Tibial artery (tissue), 4 donors: ENCODE results near the gene ARHGAP45.

Experiments used
- DNase-seq, 2 donors: peaks; one replicate each; pipeline ENCODE4 v3.0.0-alpha.2; 2019
- H3K27ac ChIP-seq, 2 donors: fragments of 200-600 bp; sonication (generic) in 1 of 2; 1 replicate in 1 of 2; 2 replicates in 1 of 2; pipeline ENCODE4 v1.5.1; 2018 to 2019; ENCODE audit warnings: mild to moderate bottlenecking in 1 of 2
- H3K27me3 ChIP-seq, 2 donors: fragments of 200-600 bp; sonication (generic) in 1 of 2; one replicate each; pipeline versions ENCODE4 v1.5.1 to v1.6.0; 2016 to 2019
- H3K36me3 ChIP-seq, 3 donors: fragments of 200-600 bp; sonication (generic) in 2 of 3; one replicate each; pipeline ENCODE4 v1.5.1; 2016 to 2019; ENCODE audit warnings: mild to moderate bottlenecking in 2 of 3
- H3K4me1 ChIP-seq, 4 donors: fragments of 200-600 bp; sonication (generic) in 2 of 4; 1 replicate in 3 of 4; 2 replicates in 1 of 4; pipeline ENCODE4 v1.5.1; 2016 to 2019
- H3K4me3 ChIP-seq, 2 donors: fragments of 200-600 bp; sonication (generic) in 1 of 2; 1 replicate in 1 of 2; 2 replicates in 1 of 2; pipeline ENCODE4 v1.5.1; 2018 to 2019; ENCODE audit warnings: mild to moderate bottlenecking in 2 of 2
- H3K9me3 ChIP-seq, 3 donors: fragments of 200-600 bp; sonication (generic) in 1 of 3; one replicate each; pipeline ENCODE4 v1.5.1; 2016 to 2019
- intact Hi-C: fragments of 100-400 bp; cut with DNase I; formaldehyde crosslinking; loops from one replicate; pipeline ENCODE4 v1.15.0; 2023; ENCODE audit warnings: low total_unique reads
- TF ChIP-seq, protein P1 (sequence below), 2 experiments: fragments of 200-600 bp in 1 of 2; fragments of 450-650 bp in 1 of 2; IDR thresholded peaks; one replicate each; pipeline ENCODE4 v1.5.1; 2017 to 2019; ENCODE audit warnings: antibody characterized with exemption in 2 of 2, mild to moderate bottlenecking in 1 of 2, moderate library complexity in 1 of 2

Gene ARHGAP45

GRCh38 chr19:1041272-1041834 is 25.6 kb upstream of the ARHGAP45 start:
- TF ChIP-seq, protein P1, sequence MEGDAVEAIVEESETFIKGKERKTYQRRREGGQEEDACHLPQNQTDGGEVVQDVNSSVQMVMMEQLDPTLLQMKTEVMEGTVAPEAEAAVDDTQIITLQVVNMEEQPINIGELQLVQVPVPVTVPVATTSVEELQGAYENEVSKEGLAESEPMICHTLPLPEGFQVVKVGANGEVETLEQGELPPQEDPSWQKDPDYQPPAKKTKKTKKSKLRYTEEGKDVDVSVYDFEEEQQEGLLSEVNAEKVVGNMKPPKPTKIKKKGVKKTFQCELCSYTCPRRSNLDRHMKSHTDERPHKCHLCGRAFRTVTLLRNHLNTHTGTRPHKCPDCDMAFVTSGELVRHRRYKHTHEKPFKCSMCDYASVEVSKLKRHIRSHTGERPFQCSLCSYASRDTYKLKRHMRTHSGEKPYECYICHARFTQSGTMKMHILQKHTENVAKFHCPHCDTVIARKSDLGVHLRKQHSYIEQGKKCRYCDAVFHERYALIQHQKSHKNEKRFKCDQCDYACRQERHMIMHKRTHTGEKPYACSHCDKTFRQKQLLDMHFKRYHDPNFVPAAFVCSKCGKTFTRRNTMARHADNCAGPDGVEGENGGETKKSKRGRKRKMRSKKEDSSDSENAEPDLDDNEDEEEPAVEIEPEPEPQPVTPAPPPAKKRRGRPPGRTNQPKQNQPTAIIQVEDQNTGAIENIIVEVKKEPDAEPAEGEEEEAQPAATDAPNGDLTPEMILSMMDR (IDR thresholded peaks at IDR 0.05) = no peak
- Histone ChIP-seq H3K9me3 (no peaks in the 10 kb centered on the region), H3K27ac (peak overlapping the region in 1 of 2 donors; percentile 62), H3K36me3 (peaks cover 12 to 18% (median 14%) of the 10 kb centered on the region in 3 donors), H3K4me3 (peak overlapping the region; percentile 11 to 48), H3K4me1 (peaks cover 0 to 56% (median 40%) of the 10 kb centered on the region in 4 donors), H3K27me3 (peaks cover 0 to 27% of the 10 kb centered on the region in 2 donors)
- no peak for DNase-seq
- intact Hi-C loops = loop anchor here (5.0 kb wide), 1 partner anchor 51 kb away; no protein-coding TSS in a partner anchor

DNA sequence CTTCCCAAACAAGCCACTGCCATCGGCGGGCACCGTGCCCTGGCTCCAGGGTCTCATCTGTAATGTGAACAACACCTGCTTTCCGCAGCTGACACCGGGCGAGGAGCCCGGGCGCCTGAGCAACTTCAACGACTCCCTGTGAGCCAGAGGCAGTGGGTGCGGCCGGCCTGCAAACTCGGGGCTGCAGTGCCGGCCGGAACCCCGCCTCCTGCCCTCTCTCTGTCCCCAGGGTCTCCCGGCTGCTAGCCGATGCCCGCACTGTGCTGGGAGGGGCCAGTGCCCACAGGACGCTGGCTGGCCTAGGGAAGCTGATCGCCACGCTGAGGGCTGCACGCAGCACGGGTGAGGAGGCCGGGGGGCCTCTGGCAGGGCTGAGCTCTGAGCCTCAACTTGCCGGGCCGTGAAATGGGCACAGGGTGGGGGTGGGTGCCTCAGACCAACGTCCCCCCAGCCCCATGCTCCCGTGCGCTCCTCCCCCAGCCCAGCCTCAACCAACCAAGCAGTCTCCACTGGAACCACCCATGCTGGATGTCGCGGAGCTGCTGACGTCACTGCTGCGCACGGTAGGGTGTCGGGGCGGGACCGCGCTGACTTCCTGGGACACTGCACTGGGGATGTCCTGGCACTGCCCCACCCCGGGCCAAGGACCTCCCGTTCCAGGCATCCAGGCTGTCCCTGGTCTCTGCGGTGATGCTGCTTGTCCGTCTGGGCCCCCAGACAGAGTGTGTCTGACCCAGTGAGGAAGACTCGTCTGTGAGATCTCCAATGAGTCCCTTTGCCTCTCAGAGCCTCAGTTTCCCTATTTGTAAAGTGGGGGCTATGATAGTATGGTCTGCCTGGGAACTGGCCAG is 24.9 kb upstream of the ARHGAP45 start:
- TF ChIP-seq, protein P1 (IDR thresholded peaks at IDR 0.05) = no peak
- peak overlapping the region in 1 of 2 donors; percentile 11 for H3K4me3 ChIP-seq
- peak in 1 of 2 donors; percentile 85 for DNase-seq
- peaks cover 5 to 10% (median 7%) of the 10 kb centered on the region in 3 donors for H3K36me3 ChIP-seq
- no peaks in the 10 kb centered on the region for H3K9me3 ChIP-seq
- peak overlapping the region; percentile 23 to 62 for H3K27ac ChIP-seq
- H3K4me1 ChIP-seq = peaks cover 0 to 56% (median 40%) of the 10 kb centered on the region in 4 donors
- H3K27me3 ChIP-seq = peaks cover 0 to 27% of the 10 kb centered on the region in 2 donors
- intact Hi-C loops = loop anchor here (5.0 kb wide), 1 partner anchor 50 kb away; no protein-coding TSS in a partner anchor

GRCh38 chr19:1042689-1043511 is 24.1 kb upstream of the ARHGAP45 start:
- TF ChIP-seq, protein P1 (IDR thresholded peaks at IDR 0.05) = no peak
- Histone ChIP-seq H3K9me3 (no peaks in the 10 kb centered on the region), H3K27ac (peak overlapping the region; percentile 23 to 62), H3K4me3 (no peak overlapping the region), H3K36me3 (peaks cover 0 to 2% (median 0%) of the 10 kb centered on the region in 3 donors), H3K4me1 (peaks cover 0 to 51% (median 37%) of the 10 kb centered on the region in 4 donors), H3K27me3 (peaks cover 0 to 27% of the 10 kb centered on the region in 2 donors)
- intact Hi-C loops = loop anchor here (5.0 kb wide), 1 partner anchor 49 kb away; no protein-coding TSS in a partner anchor
- DNase-seq = no peak

GRCh38 chr19:1045247-1045603 is 21.7 kb upstream of the ARHGAP45 start:
- H3K27me3 ChIP-seq = peaks cover 0 to 27% of the 10 kb centered on the region in 2 donors
- H3K4me1 ChIP-seq = peaks cover 0 to 30% (median 26%) of the 10 kb centered on the region in 4 donors
- H3K36me3 ChIP-seq = no peaks in the 10 kb centered on the region
- TF ChIP-seq, protein P1 (IDR thresholded peaks at IDR 0.05) = no peak
- H3K27ac ChIP-seq = no peak overlapping the region
- no peak for DNase-seq
- intact Hi-C loops = no loop called here
- no peak overlapping the region for H3K4me3 ChIP-seq
- H3K9me3 ChIP-seq = no peaks in the 10 kb centered on the region

GRCh38 chr19:1046117-1046626 is 20.8 kb upstream of the ARHGAP45 start:
- no peak for DNase-seq
- TF ChIP-seq, protein P1 (IDR thresholded peaks at IDR 0.05) = no peak
- Histone ChIP-seq H3K36me3 (no peaks in the 10 kb centered on the region), H3K4me3 (no peak overlapping the region), H3K9me3 (no peaks in the 10 kb centered on the region), H3K4me1 (peaks cover 0 to 21% (median 16%) of the 10 kb centered on the region in 4 donors), H3K27me3 (peaks cover 0 to 27% of the 10 kb centered on the region in 2 donors), H3K27ac (no peak overlapping the region)
- intact Hi-C loops = no loop called here
